HG02763 (cell line): Measurements from ENCODE around the gene NKIRAS1.
"Not testable (repeated sequence)": the region's sequence is repeated elsewhere in the genome, so short reads cannot be mapped to it uniquely, and the experiment has no call there.

Experiments used
- ATAC-seq: cut with Tn5 transposase; IDR thresholded peaks from one replicate; pipeline ENCODE4 v1.9.1; 2021; ENCODE audit warnings: mild to moderate bottlenecking, moderate library complexity; ENCODE audit not compliant: unreplicated experiment

NKIRAS1 gene

GRCh38 chr3:23941440-23941839 lies 24.6 kb upstream of the NKIRAS1 start:
- ATAC-seq: no peak

- ATAC-seq: no peak
Observed at GRCh38 chr3:23940775-23941174, 24.0 kb upstream of the NKIRAS1 start.

- no peak for ATAC-seq
Observed at GRCh38 chr3:23938688-23939087, 21.9 kb upstream of the NKIRAS1 start.

- no peak for ATAC-seq
Observed at GRCh38 chr3:23937296-23937695, 20.5 kb upstream of the NKIRAS1 start.

GRCh38 chr3:23934253-23934652 lies 17.5 kb upstream of the NKIRAS1 start:
- ATAC-seq: no peak

- ATAC-seq: no peak
Observed at GRCh38 chr3:23932571-23932970, 15.8 kb upstream of the NKIRAS1 start.

- no peak for ATAC-seq
Observed at GRCh38 chr3:23931597-23931996, 14.8 kb upstream of the NKIRAS1 start.

GRCh38 chr3:23928524-23928923 lies 11.7 kb upstream of the NKIRAS1 start:
- ATAC-seq: no peak

GRCh38 chr3:23926736-23927135 lies 9.9 kb upstream of the NKIRAS1 start:
- ATAC-seq: no peak

- no peak for ATAC-seq
Observed at GRCh38 chr3:23926246-23926645, 9.5 kb upstream of the NKIRAS1 start.

GRCh38 chr3:23923786-23924185 lies 7.0 kb upstream of the NKIRAS1 start:
- ATAC-seq: no peak

- ATAC-seq: no peak
Observed at GRCh38 chr3:23921052-23921511, 4.3 kb upstream of the NKIRAS1 start.

- no peak for ATAC-seq
Observed at GRCh38 chr3:23920151-23920655, 3.4 kb upstream of the NKIRAS1 start.

GRCh38 chr3:23919628-23920027 lies 2.8 kb upstream of the NKIRAS1 start:
- ATAC-seq: no peak

- not testable (repeated sequence) for ATAC-seq
Observed at GRCh38 chr3:23918331-23918730, 1.5 kb upstream of the NKIRAS1 start.

- not testable (repeated sequence) for ATAC-seq
Observed at GRCh38 chr3:23917679-23918303, 1.0 kb upstream of the NKIRAS1 start.

GRCh38 chr3:23916152-23916885 lies 471 bp downstream of the NKIRAS1 start:
- peak; percentile 37 for ATAC-seq

- ATAC-seq: no peak
Observed at GRCh38 chr3:23915537-23916108, 1.2 kb downstream of the NKIRAS1 start.

- no peak for ATAC-seq
Observed at GRCh38 chr3:23913873-23914743, 2.7 kb downstream of the NKIRAS1 start.

- ATAC-seq: no peak
Observed at GRCh38 chr3:23913182-23913581, 3.6 kb downstream of the NKIRAS1 start.

- ATAC-seq: not testable (repeated sequence)
Observed at GRCh38 chr3:23912335-23912734, 4.5 kb downstream of the NKIRAS1 start.
